HEK293 (cell line): ENCODE measurements around the gene INPP5D.

Experiments
- CTCF ChIA-PET: fragments of 350-600 bp; formaldehyde crosslinking; extraction: SDS; loops from one replicate; lab custom pipeline; 2021; ENCODE audit warnings: antibody characterized with exemption; lab: Yijun Ruan, JAX
- POLR2A ChIA-PET: fragments of 300-600 bp; formaldehyde crosslinking; extraction: SDS; loops from one replicate; lab custom pipeline; 2020; ENCODE audit warnings: antibody characterized with exemption, inconsistent platforms; lab: Yijun Ruan, JAX
- H3K27ac ChIP-seq: fragments of 200-500 bp; sonication (Bioruptor generic); 2 replicates; pipeline ENCODE4 v1.5.1; 2014; ENCODE audit warnings: low read depth, low read length, control low read depth, inconsistent platforms; ENCODE audit errors: extremely low read depth
- H3K36me3 ChIP-seq, 2 experiments: fragments of 200-500 bp in 1 of 2; sonication (Bioruptor generic) in 1 of 2; 1 replicate in 1 of 2; 2 replicates in 1 of 2; pipeline ENCODE4 v1.5.1; 2014 to 2017; ENCODE audit warnings: inconsistent platforms in 2 of 2, low read length in 2 of 2; ENCODE audit not compliant: control insufficient read depth in 2 of 2, insufficient read depth in 1 of 2
- H3K4me1 ChIP-seq: fragments of 200-500 bp; sonication (Bioruptor generic); 2 replicates; pipeline ENCODE4 v1.5.1; 2014; ENCODE audit warnings: mild to moderate bottlenecking, low read length, inconsistent platforms; ENCODE audit not compliant: control insufficient read depth, insufficient read depth
- H3K4me3 ChIP-seq: 2 replicates; pipeline ENCODE4 v1.5.1; 2011; ENCODE audit warnings: low read depth, mild to moderate bottlenecking, control low read depth, low read length, moderate library complexity
- H3K9me3 ChIP-seq: fragments of 200-500 bp; sonication (Bioruptor generic); 2 replicates; pipeline ENCODE4 v1.5.1; 2014; ENCODE audit warnings: low read depth, low read length, inconsistent platforms; ENCODE audit not compliant: control insufficient read depth, insufficient read depth
- ATF2 ChIP-seq: fragments of 450-650 bp; formaldehyde crosslinking; IDR thresholded peaks from 2 replicates; pipeline ENCODE4 v1.5.1; 2016; ENCODE audit warnings: missing biosample characterization, missing genetic modification characterization, low read depth
- GLIS1 ChIP-seq: fragments of 450-650 bp; formaldehyde crosslinking; IDR thresholded peaks from 2 replicates; pipeline ENCODE4 v1.5.1; 2016; ENCODE audit warnings: missing biosample characterization, missing genetic modification characterization
- KLF10 ChIP-seq: fragments of 450-650 bp; IDR thresholded peaks from 2 replicates; pipeline ENCODE4 v1.5.1; 2018; ENCODE audit warnings: missing biosample characterization, mild to moderate bottlenecking, missing genetic modification characterization
- KLF16 ChIP-seq: fragments of 450-650 bp; formaldehyde crosslinking; IDR thresholded peaks from 2 replicates; pipeline ENCODE4 v1.5.1; 2017; ENCODE audit warnings: missing biosample characterization, missing genetic modification characterization
- KLF17 ChIP-seq: fragments of 450-650 bp; formaldehyde crosslinking; IDR thresholded peaks from 2 replicates; pipeline ENCODE4 v1.5.1; 2016; ENCODE audit warnings: missing biosample characterization, missing genetic modification characterization
- KLF8 ChIP-seq: fragments of 450-650 bp; formaldehyde crosslinking; IDR thresholded peaks from 2 replicates; pipeline ENCODE4 v1.5.1; 2016; ENCODE audit warnings: missing biosample characterization, missing genetic modification characterization
- KLF9 ChIP-seq: fragments of 450-650 bp; formaldehyde crosslinking; IDR thresholded peaks from 2 replicates; pipeline ENCODE4 v1.5.1; 2016; ENCODE audit warnings: missing biosample characterization, missing genetic modification characterization, low read depth
- MEIS1 ChIP-seq: sonication (generic); formaldehyde crosslinking; IDR thresholded peaks from 2 replicates; pipeline ENCODE4 v1.8.1; 2022; ENCODE audit warnings: missing genetic modification reagents, mild to moderate bottlenecking, borderline replicate concordance
- SETDB1 ChIP-seq: IDR thresholded peaks from one replicate; pipeline ENCODE4 v1.6.1; 2017; ENCODE audit warnings: mild to moderate bottlenecking, low read length, moderate library complexity, mixed read lengths; ENCODE audit not compliant: insufficient read length
- ZBTB26 ChIP-seq: fragments of 450-650 bp; formaldehyde crosslinking; optimal IDR thresholded peaks from 2 replicates; pipeline ENCODE3; 2016; ENCODE audit warnings: missing biosample characterization, mild to moderate bottlenecking, missing genetic modification characterization
- ZBTB49 ChIP-seq: fragments of 450-650 bp; formaldehyde crosslinking; IDR thresholded peaks from 2 replicates; pipeline ENCODE4 v1.5.1; 2016; ENCODE audit warnings: missing biosample characterization, missing genetic modification characterization, low read depth
- ZNF133 ChIP-seq: fragments of 450-650 bp; formaldehyde crosslinking; IDR thresholded peaks from 2 replicates; pipeline ENCODE4 v1.5.1; 2016; ENCODE audit warnings: missing biosample characterization, missing genetic modification characterization
- ZNF19 ChIP-seq: fragments of 450-650 bp; formaldehyde crosslinking; IDR thresholded peaks from 2 replicates; pipeline ENCODE4; 2016; ENCODE audit warnings: missing biosample characterization, missing genetic modification characterization, low read depth
- ZNF239 ChIP-seq: fragments of 450-650 bp; formaldehyde crosslinking; IDR thresholded peaks from 2 replicates; pipeline ENCODE4 v1.5.1; 2016; ENCODE audit warnings: missing biosample characterization, missing genetic modification characterization
- ZNF366 ChIP-seq: fragments of 450-650 bp; formaldehyde crosslinking; conservative IDR thresholded peaks from 2 replicates; pipeline ENCODE4 v1.5.1; 2016; ENCODE audit warnings: missing biosample characterization, missing genetic modification characterization
- ZNF391 ChIP-seq: fragments of 450-650 bp; formaldehyde crosslinking; IDR thresholded peaks from 2 replicates; pipeline ENCODE4 v1.5.1; 2016; ENCODE audit warnings: low read depth, missing biosample characterization, missing genetic modification characterization, borderline replicate concordance
- ZNF488 ChIP-seq: fragments of 450-650 bp; formaldehyde crosslinking; IDR thresholded peaks from 2 replicates; pipeline ENCODE4 v1.5.1; 2016; ENCODE audit warnings: missing biosample characterization, missing genetic modification characterization
- ZNF501 ChIP-seq: fragments of 450-650 bp; formaldehyde crosslinking; IDR thresholded peaks from 2 replicates; pipeline ENCODE4 v1.5.1; 2016; ENCODE audit warnings: missing biosample characterization, missing genetic modification characterization
- ZNF548 ChIP-seq: fragments of 450-650 bp; formaldehyde crosslinking; IDR thresholded peaks from 2 replicates; pipeline ENCODE4 v1.5.1; 2016; ENCODE audit warnings: missing biosample characterization, missing genetic modification characterization
- ZNF561 ChIP-seq: fragments of 450-650 bp; IDR thresholded peaks from 2 replicates; pipeline ENCODE4 v1.5.1; 2018; ENCODE audit warnings: missing biosample characterization, missing genetic modification characterization, borderline replicate concordance
- ZNF571 ChIP-seq: fragments of 450-650 bp; formaldehyde crosslinking; IDR thresholded peaks from 2 replicates; pipeline ENCODE4 v1.5.0; 2017; ENCODE audit warnings: missing biosample characterization, missing genetic modification characterization
- ZNF639 ChIP-seq: fragments of 450-650 bp; formaldehyde crosslinking; IDR thresholded peaks from 2 replicates; pipeline ENCODE4 v1.5.1; 2016; ENCODE audit warnings: missing biosample characterization, missing genetic modification characterization
- ZSCAN16 ChIP-seq: fragments of 450-650 bp; formaldehyde crosslinking; IDR thresholded peaks from 2 replicates; pipeline ENCODE4 v1.5.1; 2016; ENCODE audit warnings: missing biosample characterization, missing genetic modification characterization

Gene INPP5D

GRCh38 chr2:233056961-233057605 is 3.1 kb upstream of the INPP5D start (continued):
- TF ChIP-seq ZNF239 (tag by site-specific recombination) (no peak), ZBTB26 (tag by site-specific recombination) (no peak), KLF16 (tag by site-specific recombination) (no peak), ZNF19 (tag by site-specific recombination) (no peak), ZNF391 (tag by site-specific recombination) (no peak), KLF10 (tag by site-specific recombination) (no peak), ZNF488 (no peak), SETDB1 (no peak)
- TF ChIP-seq, all 188 proteins: peak for 0

- H3K27ac ChIP-seq = no peak overlapping the region
- POLR2A ChIA-PET = no interaction called here
- CTCF ChIA-PET = interaction anchor here (1.1 to 1.3 kb wide), 2 partner anchors 13 to 204 kb away, joined by 3 read pairs; no protein-coding TSS in a partner anchor
- H3K36me3 ChIP-seq = no peaks in the 10 kb centered on the region
- H3K4me3 ChIP-seq = no peak overlapping the region
- no peak for TF ChIP-seq KLF8
- TF ChIP-seq ZNF133 (tag by site-specific recombination) = no peak
- TF ChIP-seq ZNF548 (tag by site-specific recombination) = no peak
- TF ChIP-seq ATF2 (tag by site-specific recombination) = no peak
- H3K9me3 ChIP-seq = no peaks in the 10 kb centered on the region
- H3K4me1 ChIP-seq = no peaks in the 10 kb centered on the region
These were observed 1.2 kb upstream of the INPP5D start for GRCh38 chr2:233058717-233059546.

GRCh38 chr2:233059547-233059796 is 670 bp upstream of the INPP5D start:
- Histone ChIP-seq H3K9me3 (no peaks in the 10 kb centered on the region), H3K36me3 (no peaks in the 10 kb centered on the region), H3K4me3 (no peak overlapping the region), H3K4me1 (no peaks in the 10 kb centered on the region), H3K27ac (no peak overlapping the region)
- CTCF ChIA-PET = interaction anchor here (1.1 kb wide), 1 partner anchor 205 kb away, joined by 3 read pairs; no protein-coding TSS in a partner anchor
- POLR2A ChIA-PET = no interaction called here
- TF ChIP-seq KLF9 (tag by site-specific recombination) (no peak), ZNF639 (no peak), ZNF133 (tag by site-specific recombination) (no peak), ZNF571 (tag by site-specific recombination) (no peak), MEIS1 (CRISPR knock-in tag) (no peak), ZNF501 (tag by site-specific recombination) (no peak), ZBTB49 (no peak), GLIS1 (tag by site-specific recombination) (no peak), ZNF561 (tag by site-specific recombination) (no peak), KLF17 (tag by site-specific recombination) (no peak), ZNF366 (tag by site-specific recombination) (no peak), ZSCAN16 (tag by site-specific recombination) (no peak)
